ENCODE results near the gene RHBDL3. TPM values are rescaled to one million over a fixed set of nuclear protein-coding genes. Genes with fewer than 3 reads are reported as not detected.

Gene RHBDL3
- total RNA-seq, 1 experiment from 2014 or later: 0.80 TPM

GRCh38 chr17:32226886-32227285 is 38.7 kb upstream of the RHBDL3 start:
- DNase-seq (ENCODE audit: low spot score): no peak
- Histone ChIP-seq H3K27me3 (replicated peaks; ENCODE audit: insufficient read depth, low read depth, low read length, poor library complexity) (no peaks in the 10 kb centered on the region), H3K36me3 (ENCODE audit: insufficient read depth, low read length, poor library complexity, severe bottlenecking) (no peaks in the 10 kb centered on the region), H3K4me3 (ENCODE audit: low read depth, low read length, poor library complexity, severe bottlenecking) (no peak overlapping the region), H3K27ac (ENCODE audit: low read depth, low read length, poor library complexity, severe bottlenecking) (no peak overlapping the region), H3K4me1 (ENCODE audit: insufficient read depth, low read length, poor library complexity, severe bottlenecking) (no peaks in the 10 kb centered on the region), H3K9me3 (ENCODE audit: low read depth, low read length, poor library complexity, severe bottlenecking) (no peaks in the 10 kb centered on the region)
- CTCF ChIA-PET: no interaction called here
- BruUV-seq (replicated peaks): no TSS peak
- no peak for TF ChIP-seq EZH2 (IDR thresholded peaks at IDR 0.05; ENCODE audit: borderline replicate concordance, low read depth, low read length, poor library complexity, severe bottlenecking)
- TF ChIP-seq, protein P1, sequence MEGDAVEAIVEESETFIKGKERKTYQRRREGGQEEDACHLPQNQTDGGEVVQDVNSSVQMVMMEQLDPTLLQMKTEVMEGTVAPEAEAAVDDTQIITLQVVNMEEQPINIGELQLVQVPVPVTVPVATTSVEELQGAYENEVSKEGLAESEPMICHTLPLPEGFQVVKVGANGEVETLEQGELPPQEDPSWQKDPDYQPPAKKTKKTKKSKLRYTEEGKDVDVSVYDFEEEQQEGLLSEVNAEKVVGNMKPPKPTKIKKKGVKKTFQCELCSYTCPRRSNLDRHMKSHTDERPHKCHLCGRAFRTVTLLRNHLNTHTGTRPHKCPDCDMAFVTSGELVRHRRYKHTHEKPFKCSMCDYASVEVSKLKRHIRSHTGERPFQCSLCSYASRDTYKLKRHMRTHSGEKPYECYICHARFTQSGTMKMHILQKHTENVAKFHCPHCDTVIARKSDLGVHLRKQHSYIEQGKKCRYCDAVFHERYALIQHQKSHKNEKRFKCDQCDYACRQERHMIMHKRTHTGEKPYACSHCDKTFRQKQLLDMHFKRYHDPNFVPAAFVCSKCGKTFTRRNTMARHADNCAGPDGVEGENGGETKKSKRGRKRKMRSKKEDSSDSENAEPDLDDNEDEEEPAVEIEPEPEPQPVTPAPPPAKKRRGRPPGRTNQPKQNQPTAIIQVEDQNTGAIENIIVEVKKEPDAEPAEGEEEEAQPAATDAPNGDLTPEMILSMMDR (conservative IDR thresholded peaks at IDR 0.05; ENCODE audit: low read depth, low read length): no peak
- intact Hi-C loops (cut with micrococcal nuclease; ENCODE audit: unreplicated experiment): no loop called here
- POLR2A ChIA-PET (ENCODE audit: low non-redundant PET): no interaction called here

DNA sequence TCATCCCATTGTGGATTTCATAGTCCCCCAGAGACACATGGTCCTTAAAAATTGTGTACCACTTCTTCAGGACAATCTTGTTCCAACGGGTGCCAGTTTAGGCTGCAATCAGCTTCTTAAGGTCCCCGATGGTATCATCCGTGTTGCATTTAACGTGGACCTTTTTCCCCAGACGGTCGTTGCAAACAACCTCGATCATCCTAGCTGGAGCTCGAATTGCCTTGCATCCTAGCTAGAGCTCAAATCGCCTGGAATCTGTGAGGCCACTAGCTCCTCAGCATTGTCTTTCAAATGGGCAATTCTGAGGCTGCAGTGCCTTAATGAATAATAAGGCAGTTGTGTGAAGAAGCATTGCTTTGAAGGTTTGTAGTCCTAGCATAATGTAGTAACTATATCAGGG is 37.7 kb upstream of the RHBDL3 start:
- no peak overlapping the region for H3K4me3 ChIP-seq (ENCODE audit: low read depth, low read length, poor library complexity, severe bottlenecking)
- POLR2A ChIA-PET (ENCODE audit: low non-redundant PET): no interaction called here
- no peaks in the 10 kb centered on the region for H3K27me3 ChIP-seq (replicated peaks; ENCODE audit: insufficient read depth, low read depth, low read length, poor library complexity)
- DNase-seq (ENCODE audit: low spot score): no peak
- intact Hi-C loops (cut with micrococcal nuclease; ENCODE audit: unreplicated experiment): no loop called here
- CTCF ChIA-PET: no interaction called here
- TF ChIP-seq, protein P1 (conservative IDR thresholded peaks at IDR 0.05; ENCODE audit: low read depth, low read length): no peak
- TF ChIP-seq EZH2 (IDR thresholded peaks at IDR 0.05; ENCODE audit: borderline replicate concordance, low read depth, low read length, poor library complexity, severe bottlenecking): no peak
- BruUV-seq (replicated peaks): no TSS peak
- no peak overlapping the region for H3K27ac ChIP-seq (ENCODE audit: low read depth, low read length, poor library complexity, severe bottlenecking)
- no peaks in the 10 kb centered on the region for H3K4me1 ChIP-seq (ENCODE audit: insufficient read depth, low read length, poor library complexity, severe bottlenecking)
- no peaks in the 10 kb centered on the region for H3K36me3 ChIP-seq (ENCODE audit: insufficient read depth, low read length, poor library complexity, severe bottlenecking)
- H3K9me3 ChIP-seq (ENCODE audit: low read depth, low read length, poor library complexity, severe bottlenecking): no peaks in the 10 kb centered on the region

DNA sequence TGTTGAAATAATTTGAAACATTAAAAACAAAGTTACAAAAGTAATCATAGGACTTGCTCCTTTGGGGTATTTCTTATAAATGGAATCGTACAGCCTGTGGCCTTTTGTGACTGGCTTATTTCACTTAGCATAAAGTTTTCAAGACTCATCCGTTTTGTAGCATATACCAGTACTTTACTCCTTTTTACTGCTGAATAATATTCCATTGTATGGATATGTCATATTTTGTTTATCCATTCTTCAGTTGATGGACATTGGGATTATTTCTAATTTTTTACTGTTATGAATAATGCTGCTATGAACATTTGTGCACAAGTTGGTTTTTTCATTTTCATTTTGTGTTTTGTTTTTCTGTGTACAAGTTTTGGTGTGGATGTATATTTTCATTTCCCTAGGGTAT is 30.0 kb upstream of the RHBDL3 start:
- Histone ChIP-seq H3K4me3 (ENCODE audit: low read depth, low read length, poor library complexity, severe bottlenecking) (no peak overlapping the region), H3K9me3 (ENCODE audit: low read depth, low read length, poor library complexity, severe bottlenecking) (no peaks in the 10 kb centered on the region), H3K27ac (ENCODE audit: low read depth, low read length, poor library complexity, severe bottlenecking) (no peak overlapping the region), H3K27me3 (replicated peaks; ENCODE audit: insufficient read depth, low read depth, low read length, poor library complexity) (no peaks in the 10 kb centered on the region), H3K36me3 (ENCODE audit: insufficient read depth, low read length, poor library complexity, severe bottlenecking) (no peaks in the 10 kb centered on the region), H3K4me1 (ENCODE audit: insufficient read depth, low read length, poor library complexity, severe bottlenecking) (no peaks in the 10 kb centered on the region)
- TF ChIP-seq, protein P1 (conservative IDR thresholded peaks at IDR 0.05; ENCODE audit: low read depth, low read length): no peak
- TF ChIP-seq EZH2 (IDR thresholded peaks at IDR 0.05; ENCODE audit: borderline replicate concordance, low read depth, low read length, poor library complexity, severe bottlenecking): no peak
- no TSS peak for BruUV-seq (replicated peaks)
- no peak for DNase-seq (ENCODE audit: low spot score)
- ChIA-PET CTCF (no interaction called here), POLR2A (ENCODE audit: low non-redundant PET) (no interaction called here)
- intact Hi-C loops (cut with micrococcal nuclease; ENCODE audit: unreplicated experiment): no loop called here

Measured in A673 (cell line).